ENCODE measurements around the gene NOSIP.
A peak's percentile ranks its signal among the peaks of the same experiment; 100 is the strongest.

The NOSIP gene

DNA sequence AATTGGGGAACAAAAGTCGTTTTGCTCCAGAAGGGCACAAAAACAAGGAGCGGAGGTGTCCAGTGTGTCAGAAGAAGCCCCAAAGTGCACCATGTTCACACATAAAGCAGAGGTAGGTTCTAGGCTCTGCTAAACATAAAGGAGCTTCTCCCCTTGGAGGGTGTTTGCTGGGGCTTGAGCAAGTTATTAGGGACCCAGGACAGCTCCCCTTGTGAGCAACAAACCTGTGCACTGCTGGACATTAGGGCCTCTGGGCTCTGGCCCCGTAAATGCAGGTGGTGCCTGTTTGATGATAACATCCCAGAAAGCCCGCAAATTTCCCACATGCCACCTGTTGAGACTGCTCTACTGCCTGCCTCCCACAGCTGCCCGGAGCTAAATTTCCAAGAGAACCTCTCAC lies 41.7 kb downstream of the NOSIP start:
- Histone ChIP-seq H2AK5ac (ENCODE audit: low read depth, low read length) (no peak overlapping the region), H4K91ac (ENCODE audit: low read depth, low read length, poor library complexity) (no peak overlapping the region), H3K4me2 (ENCODE audit: insufficient read depth, low read length, poor library complexity, severe bottlenecking) (peak overlapping the region; percentile 11), H3K27me3 (ENCODE audit: control insufficient read depth in 3 of 3, insufficient read depth in 3 of 3, low read depth in 1 of 3, low read length in 3 of 3) (peaks cover 0 to 7% (median 0%) of the 10 kb centered on the region in 3 experiments), H3K27ac (replicated peaks; ENCODE audit: low read length) (no peak overlapping the region), H2BK12ac (ENCODE audit: low read length) (no peak overlapping the region), H3K9ac (ENCODE audit: low read depth, low read length, poor library complexity) (no peak overlapping the region), H3K36me3 (replicated peaks in 1 of 2; ENCODE audit: control insufficient read depth in 2 of 2, insufficient read depth in 2 of 2, low read length in 2 of 2) (peaks cover 5 to 28% of the 10 kb centered on the region in 2 donors), H3K4me3 (ENCODE audit: low read length in 2 of 2) (no peak overlapping the region), H4K8ac (ENCODE audit: low read depth, low read length) (no peak overlapping the region), H3K14ac (ENCODE audit: low read length) (no peak overlapping the region), H2BK15ac (ENCODE audit: low read length) (no peak overlapping the region), H2BK5ac (ENCODE audit: low read length) (peak overlapping the region; percentile 39), H3K9me3 (replicated peaks in 1 of 2; ENCODE audit: control insufficient read depth in 2 of 2, insufficient read depth in 1 of 2, low read depth in 1 of 2, low read length in 2 of 2) (no peaks in the 10 kb centered on the region), H3K18ac (ENCODE audit: low read length) (no peak overlapping the region), H3K23ac (ENCODE audit: low read depth, low read length, poor library complexity) (no peak overlapping the region), H2BK120ac (ENCODE audit: low read depth, low read length) (no peak overlapping the region), H2AFZ (ENCODE audit: low read length) (no peak overlapping the region), H3K4ac (ENCODE audit: low read length) (no peak overlapping the region), H3K4me1 (ENCODE audit: control insufficient read depth in 2 of 2, insufficient read depth in 1 of 2, low read depth in 1 of 2, low read length in 2 of 2) (peaks cover 1 to 7% of the 10 kb centered on the region in 2 donors), H3K79me1 (ENCODE audit: low read depth, low read length) (no peaks in the 10 kb centered on the region)
- WGBS, 2 donors (ENCODE audit: extremely low coverage in 2 of 2, insufficient read length in 2 of 2, insufficient replicate concordance in 1 of 2), result no CpG with 5 or more reads among the region's 5 CpGs
- no peak for DNase-seq (ENCODE audit: low spot score)

DNA sequence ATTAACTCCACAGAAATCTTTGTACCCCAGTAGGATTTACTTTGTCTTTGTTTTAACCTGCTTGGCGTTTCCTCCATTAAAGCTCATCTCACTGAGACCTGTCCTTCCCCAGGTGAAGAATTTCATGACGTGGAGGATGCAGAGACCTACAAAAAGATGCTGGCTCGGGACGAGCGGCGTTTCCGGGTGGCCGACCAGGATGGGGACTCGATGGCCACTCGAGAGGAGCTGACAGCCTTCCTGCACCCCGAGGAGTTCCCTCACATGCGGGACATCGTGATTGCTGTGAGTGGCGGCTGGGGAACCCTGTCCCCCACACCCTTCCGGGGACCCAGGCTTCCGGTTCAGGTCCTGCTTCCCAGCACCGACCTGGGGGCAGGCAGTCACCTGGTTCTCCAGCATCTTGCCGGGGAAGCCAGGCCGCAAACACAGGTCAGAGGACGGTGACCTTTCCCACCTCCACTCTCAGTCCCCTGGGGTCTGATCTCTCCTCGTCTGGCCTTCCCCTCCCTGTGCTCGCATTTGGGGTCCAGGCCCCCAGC lies 43.4 kb downstream of the NOSIP start:
- H2BK5ac ChIP-seq (ENCODE audit: low read length), result no peak overlapping the region
- H2AK5ac ChIP-seq (ENCODE audit: low read depth, low read length), result no peak overlapping the region
- H3K4ac ChIP-seq (ENCODE audit: low read length), result no peak overlapping the region
- no peaks in the 10 kb centered on the region for H3K79me1 ChIP-seq (ENCODE audit: low read depth, low read length)
- H3K27me3 ChIP-seq (ENCODE audit: control insufficient read depth in 3 of 3, insufficient read depth in 3 of 3, low read depth in 1 of 3, low read length in 3 of 3), result peaks cover 0 to 12% (median 0%) of the 10 kb centered on the region in 3 experiments
- H3K4me3 ChIP-seq (ENCODE audit: low read length in 2 of 2), result no peak overlapping the region
- H3K23ac ChIP-seq (ENCODE audit: low read depth, low read length, poor library complexity), result peak overlapping the region; percentile 91
- H3K9ac ChIP-seq (ENCODE audit: low read depth, low read length, poor library complexity), result no peak overlapping the region
- no CpG with 5 or more reads among the region's 22 CpGs for WGBS, 2 donors (ENCODE audit: extremely low coverage in 2 of 2, insufficient read length in 2 of 2, insufficient replicate concordance in 1 of 2)
- no peak overlapping the region for H3K14ac ChIP-seq (ENCODE audit: low read length)
- H3K4me2 ChIP-seq (ENCODE audit: insufficient read depth, low read length, poor library complexity, severe bottlenecking), result no peak overlapping the region
- peaks cover 5 to 33% of the 10 kb centered on the region in 2 donors for H3K36me3 ChIP-seq (replicated peaks in 1 of 2; ENCODE audit: control insufficient read depth in 2 of 2, insufficient read depth in 2 of 2, low read length in 2 of 2)
- no peak overlapping the region for H2BK12ac ChIP-seq (ENCODE audit: low read length)
- peak overlapping the region; percentile 26 for H2BK15ac ChIP-seq (ENCODE audit: low read length)
- DNase-seq (ENCODE audit: low spot score), result no peak
- no peak overlapping the region for H3K18ac ChIP-seq (ENCODE audit: low read length)
- H3K27ac ChIP-seq (replicated peaks; ENCODE audit: low read length), result no peak overlapping the region
- no peak overlapping the region for H4K8ac ChIP-seq (ENCODE audit: low read depth, low read length)
- no peaks in the 10 kb centered on the region for H3K9me3 ChIP-seq (replicated peaks in 1 of 2; ENCODE audit: control insufficient read depth in 2 of 2, insufficient read depth in 1 of 2, low read depth in 1 of 2, low read length in 2 of 2)
- H3K4me1 ChIP-seq (ENCODE audit: control insufficient read depth in 2 of 2, insufficient read depth in 1 of 2, low read depth in 1 of 2, low read length in 2 of 2), result peaks cover 4 to 7% of the 10 kb centered on the region in 2 donors
- H2BK120ac ChIP-seq (ENCODE audit: low read depth, low read length), result no peak overlapping the region
- H2AFZ ChIP-seq (ENCODE audit: low read length), result no peak overlapping the region
- H4K91ac ChIP-seq (ENCODE audit: low read depth, low read length, poor library complexity), result no peak overlapping the region

DNA sequence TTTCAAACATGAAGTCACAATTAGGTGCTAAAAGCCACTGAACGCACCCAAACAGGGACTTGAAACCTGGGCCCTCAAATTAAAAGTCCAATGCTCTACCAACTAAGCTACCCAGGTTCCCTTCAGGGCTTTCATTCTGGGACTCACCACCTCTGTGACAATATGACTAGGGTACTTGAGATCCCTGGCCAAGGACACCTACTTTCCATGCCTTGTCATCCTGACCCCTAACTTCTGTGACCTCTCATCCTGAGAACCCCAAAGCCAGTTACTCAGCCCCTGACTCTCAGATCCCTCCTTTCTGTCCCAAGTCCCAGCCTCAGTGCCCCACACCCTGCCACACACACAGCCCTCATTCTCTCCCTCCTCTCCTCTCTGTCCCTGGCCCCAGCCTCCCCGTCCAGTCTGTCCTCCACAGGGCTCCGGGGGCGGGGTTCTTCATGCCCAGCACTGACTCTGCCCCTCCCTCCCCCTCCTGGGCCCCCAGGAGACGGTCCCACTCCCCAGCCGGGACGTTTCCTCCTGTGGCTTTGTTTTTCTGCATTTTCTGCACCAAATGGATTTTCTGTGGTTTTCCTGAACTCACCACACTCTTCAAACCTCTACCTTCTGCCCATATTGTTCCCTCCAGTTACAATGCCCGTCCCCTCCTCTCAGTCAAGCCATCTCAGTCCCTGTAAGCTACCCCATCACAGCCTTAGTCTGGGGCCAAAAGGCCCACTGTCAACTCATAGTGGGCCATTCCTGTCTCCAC lies 45.5 kb downstream of the NOSIP start:
- DNase-seq (ENCODE audit: low spot score), result no peak
- no peak overlapping the region for H2AFZ ChIP-seq (ENCODE audit: low read length)
- no peak overlapping the region for H3K4ac ChIP-seq (ENCODE audit: low read length)
- H2BK15ac ChIP-seq (ENCODE audit: low read length), result no peak overlapping the region
- H3K14ac ChIP-seq (ENCODE audit: low read length), result no peak overlapping the region
- no peak overlapping the region for H2BK120ac ChIP-seq (ENCODE audit: low read depth, low read length)
- H2BK12ac ChIP-seq (ENCODE audit: low read length), result no peak overlapping the region
- H3K27ac ChIP-seq (replicated peaks; ENCODE audit: low read length), result no peak overlapping the region
- no peaks in the 10 kb centered on the region for H3K9me3 ChIP-seq (replicated peaks in 1 of 2; ENCODE audit: control insufficient read depth in 2 of 2, insufficient read depth in 1 of 2, low read depth in 1 of 2, low read length in 2 of 2)
- H3K23ac ChIP-seq (ENCODE audit: low read depth, low read length, poor library complexity), result no peak overlapping the region
- no peak overlapping the region for H3K4me3 ChIP-seq (ENCODE audit: low read length in 2 of 2)
- H3K9ac ChIP-seq (ENCODE audit: low read depth, low read length, poor library complexity), result no peak overlapping the region
- no CpG with 5 or more reads among the region's 8 CpGs for WGBS, 2 donors (ENCODE audit: extremely low coverage in 2 of 2, insufficient read length in 2 of 2, insufficient replicate concordance in 1 of 2)
- no peaks in the 10 kb centered on the region for H3K79me1 ChIP-seq (ENCODE audit: low read depth, low read length)
- no peak overlapping the region for H2AK5ac ChIP-seq (ENCODE audit: low read depth, low read length)
- no peak overlapping the region for H3K4me2 ChIP-seq (ENCODE audit: insufficient read depth, low read length, poor library complexity, severe bottlenecking)
- H4K91ac ChIP-seq (ENCODE audit: low read depth, low read length, poor library complexity), result no peak overlapping the region
- peaks cover 4 to 7% of the 10 kb centered on the region in 2 donors for H3K4me1 ChIP-seq (ENCODE audit: control insufficient read depth in 2 of 2, insufficient read depth in 1 of 2, low read depth in 1 of 2, low read length in 2 of 2)
- no peak overlapping the region for H4K8ac ChIP-seq (ENCODE audit: low read depth, low read length)
- H3K36me3 ChIP-seq (replicated peaks in 1 of 2; ENCODE audit: control insufficient read depth in 2 of 2, insufficient read depth in 2 of 2, low read length in 2 of 2), result peaks cover 7 to 37% of the 10 kb centered on the region in 2 donors
- H3K27me3 ChIP-seq (ENCODE audit: control insufficient read depth in 3 of 3, insufficient read depth in 3 of 3, low read depth in 1 of 3, low read length in 3 of 3), result peaks cover 0 to 12% (median 0%) of the 10 kb centered on the region in 3 experiments
- no peak overlapping the region for H3K18ac ChIP-seq (ENCODE audit: low read length)
- no peak overlapping the region for H2BK5ac ChIP-seq (ENCODE audit: low read length)
